ENCODE results near the gene IRAG1.

The IRAG1 gene

GRCh38 chr11:10666556-10667520, 26.7 kb downstream of the IRAG1 start:
- no peak for DNase-seq (ENCODE audit: low read depth)

- no peak for DNase-seq (ENCODE audit: low read depth)
Observed at GRCh38 chr11:10664496-10664895, 29.1 kb downstream of the IRAG1 start.

- DNase-seq (ENCODE audit: low read depth), result no peak
Observed at GRCh38 chr11:10663990-10664389, 29.6 kb downstream of the IRAG1 start.

GRCh38 chr11:10663365-10663764, 30.2 kb downstream of the IRAG1 start:
- DNase-seq (ENCODE audit: low read depth), result no peak

- DNase-seq (ENCODE audit: low read depth), result no peak
Observed at GRCh38 chr11:10660323-10660722, 33.2 kb downstream of the IRAG1 start.

- no peak for DNase-seq (ENCODE audit: low read depth)
Observed at GRCh38 chr11:10659339-10660216, 34.0 kb downstream of the IRAG1 start.

- no peak for DNase-seq (ENCODE audit: low read depth)
Observed at GRCh38 chr11:10658621-10659338, 34.8 kb downstream of the IRAG1 start.

GRCh38 chr11:10657308-10658271, 36.0 kb downstream of the IRAG1 start:
- no peak for DNase-seq (ENCODE audit: low read depth)

GRCh38 chr11:10655943-10656576, 37.5 kb downstream of the IRAG1 start:
- no peak for DNase-seq (ENCODE audit: low read depth)

- no peak for DNase-seq (ENCODE audit: low read depth)
Observed at GRCh38 chr11:10655227-10655626, 38.3 kb downstream of the IRAG1 start.

GRCh38 chr11:10654811-10655150, 38.8 kb downstream of the IRAG1 start:
- DNase-seq (ENCODE audit: low read depth), result no peak

GRCh38 chr11:10653946-10654810, 39.4 kb downstream of the IRAG1 start:
- no peak for DNase-seq (ENCODE audit: low read depth)

GRCh38 chr11:10653261-10653660, 40.3 kb downstream of the IRAG1 start:
- no peak for DNase-seq (ENCODE audit: low read depth)

GRCh38 chr11:10651656-10652361, 41.7 kb downstream of the IRAG1 start:
- no peak for DNase-seq (ENCODE audit: low read depth)

- no peak for DNase-seq (ENCODE audit: low read depth)
Observed at GRCh38 chr11:10650630-10651029, 42.9 kb downstream of the IRAG1 start.

- DNase-seq (ENCODE audit: low read depth), result no peak
Observed at GRCh38 chr11:10650166-10650565, 43.4 kb downstream of the IRAG1 start.

GRCh38 chr11:10648871-10649270, 44.7 kb downstream of the IRAG1 start:
- DNase-seq (ENCODE audit: low read depth), result no peak

- no peak for DNase-seq (ENCODE audit: low read depth)
Observed at GRCh38 chr11:10646681-10647355, 46.7 kb downstream of the IRAG1 start.
